Neuronal stem cell (in vitro differentiated cells): ENCODE data around the gene TP73.

Experiments
- DNase-seq: peaks from one replicate; pipeline ENCODE4 v3.0.0-alpha.2; 2013; ENCODE audit warnings: low spot score
- H2AFZ ChIP-seq: one replicate; pipeline ENCODE4 v1.6.1; 2013; ENCODE audit warnings: mild to moderate bottlenecking, low read length, inconsistent platforms
- H2AK5ac ChIP-seq: 2 replicates; pipeline ENCODE4 v1.6.1; 2013; ENCODE audit warnings: low read depth, mild to moderate bottlenecking, inconsistent platforms, low read length, moderate library complexity, mixed read lengths
- H2BK120ac ChIP-seq: 2 replicates; pipeline ENCODE4 v1.6.1; 2013; ENCODE audit warnings: low read depth, mild to moderate bottlenecking, inconsistent platforms, low read length, moderate library complexity, mixed read lengths
- H2BK12ac ChIP-seq: one replicate; pipeline ENCODE4 v1.6.1; 2013; ENCODE audit warnings: low read length, inconsistent platforms
- H2BK15ac ChIP-seq: 2 replicates; pipeline ENCODE4 v1.6.1; 2013; ENCODE audit warnings: mild to moderate bottlenecking, low read length, inconsistent platforms, mixed read lengths
- H2BK5ac ChIP-seq: one replicate; pipeline ENCODE4 v1.6.1; 2013; ENCODE audit warnings: inconsistent platforms, mild to moderate bottlenecking, low read length, moderate library complexity
- H3K14ac ChIP-seq: one replicate; pipeline ENCODE4 v1.6.1; 2013; ENCODE audit warnings: low read length, inconsistent platforms
- H3K18ac ChIP-seq: 2 replicates; pipeline ENCODE4 v1.6.1; 2013; ENCODE audit warnings: low read length, inconsistent platforms
- H3K23ac ChIP-seq: 2 replicates; pipeline ENCODE4 v1.6.1; 2013; ENCODE audit warnings: low read depth, mild to moderate bottlenecking, mixed read lengths, low read length, inconsistent platforms; ENCODE audit not compliant: poor library complexity
- H3K27ac ChIP-seq: replicated peaks from 3 replicates; pipeline ENCODE4 v1.5.1; 2013; ENCODE audit warnings: low read length, inconsistent platforms
- H3K27me3 ChIP-seq, 3 experiments: 2 replicates each; pipeline ENCODE4 v1.6.1; 2013; ENCODE audit warnings: low read length in 3 of 3, mild to moderate bottlenecking in 2 of 3, inconsistent platforms in 1 of 3, low read depth in 1 of 3, mixed read lengths in 1 of 3, moderate library complexity in 1 of 3; ENCODE audit not compliant: control insufficient read depth in 3 of 3, insufficient read depth in 3 of 3
- H3K36me3 ChIP-seq, 2 donors: replicated peaks in 1 of 2; 2 replicates each; pipeline ENCODE4 v1.6.1; 2013; ENCODE audit warnings: low read length in 2 of 2; ENCODE audit not compliant: control insufficient read depth in 2 of 2, insufficient read depth in 2 of 2
- H3K4ac ChIP-seq: 2 replicates; pipeline ENCODE4 v1.6.1; 2013; ENCODE audit warnings: inconsistent platforms, mild to moderate bottlenecking, low read length, moderate library complexity
- H3K4me1 ChIP-seq, 2 donors: 1 replicate in 1 of 2; 2 replicates in 1 of 2; pipeline ENCODE4 v1.6.1; 2013; ENCODE audit warnings: low read length in 2 of 2, low read depth in 1 of 2; ENCODE audit not compliant: control insufficient read depth in 2 of 2, insufficient read depth in 1 of 2
- H3K4me2 ChIP-seq: one replicate; pipeline ENCODE4 v1.6.1; 2013; ENCODE audit warnings: mild to moderate bottlenecking, low read length, inconsistent platforms; ENCODE audit not compliant: insufficient read depth, poor library complexity, severe bottlenecking
- H3K4me3 ChIP-seq, 2 donors: 2 replicates each; pipeline ENCODE4 v1.5.1; 2013; ENCODE audit warnings: low read length in 2 of 2, mild to moderate bottlenecking in 2 of 2, inconsistent platforms in 1 of 2, moderate library complexity in 1 of 2
- H3K79me1 ChIP-seq: one replicate; pipeline ENCODE4 v1.6.1; 2013; ENCODE audit warnings: low read depth, mild to moderate bottlenecking, inconsistent platforms, low read length, moderate library complexity
- H3K9ac ChIP-seq: one replicate; pipeline ENCODE4 v1.6.1; 2013; ENCODE audit warnings: mild to moderate bottlenecking, low read depth, low read length, inconsistent platforms; ENCODE audit not compliant: poor library complexity
- H3K9me3 ChIP-seq, 2 donors: replicated peaks in 1 of 2; 2 replicates each; pipeline versions ENCODE3 to v1.6.1; 2013; ENCODE audit warnings: low read length in 2 of 2, mild to moderate bottlenecking in 2 of 2, inconsistent platforms in 1 of 2, low read depth in 1 of 2, mixed read lengths in 1 of 2, moderate library complexity in 1 of 2; ENCODE audit not compliant: control insufficient read depth in 2 of 2, insufficient read depth in 1 of 2
- H4K8ac ChIP-seq: one replicate; pipeline ENCODE4 v1.6.1; 2013; ENCODE audit warnings: low read depth, mild to moderate bottlenecking, inconsistent platforms, low read length, moderate library complexity
- H4K91ac ChIP-seq: one replicate; pipeline ENCODE4 v1.6.1; 2013; ENCODE audit warnings: low read length, low read depth, mild to moderate bottlenecking, inconsistent platforms; ENCODE audit not compliant: poor library complexity
- WGBS, 2 donors: extraction: QIAGEN DNeasy Blood & Tissue Kit; methylation state at CpG; one replicate each; pipeline ENCODE4 v1.1.7; 2013; ENCODE audit warnings: missing lambda C conversion rate in 2 of 2, mixed read lengths in 1 of 2; ENCODE audit not compliant: insufficient read length in 2 of 2, insufficient replicate concordance in 1 of 2; ENCODE audit errors: extremely low coverage in 2 of 2; 5-methylcytosine and 5-hydroxymethylcytosine counted together

Gene TP73

DNA sequence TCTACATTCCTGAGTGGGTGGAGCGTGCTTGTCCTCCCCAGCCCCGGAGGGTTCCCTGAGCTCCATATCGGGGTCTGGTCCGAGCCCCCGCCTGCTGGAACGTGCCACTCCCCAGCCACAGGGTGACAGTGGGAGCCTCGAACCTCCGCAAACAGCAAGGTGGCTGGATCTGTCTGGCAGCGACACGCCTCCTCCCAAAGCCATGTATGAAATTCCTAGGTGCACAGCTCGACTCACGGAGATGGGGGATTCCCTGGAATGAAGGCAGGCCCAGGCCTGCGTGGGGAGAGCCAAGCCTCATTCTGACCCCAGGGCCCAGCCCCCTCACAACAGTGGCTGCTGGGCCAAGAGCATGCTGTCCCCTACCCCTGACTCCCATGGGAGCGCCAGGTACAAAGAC, 32.9 kb downstream of the TP73 start:
- Histone ChIP-seq H3K4ac (no peak overlapping the region), H3K27ac (no peak overlapping the region), H3K14ac (peak overlapping the region; percentile 56), H3K4me1 (peaks cover 4 to 17% of the 10 kb centered on the region in 2 donors), H3K23ac (peak overlapping the region; percentile 65), H2BK5ac (peak overlapping the region; percentile 16), H3K27me3 (peaks cover 0 to 75% (median 16%) of the 10 kb centered on the region in 3 experiments), H3K9ac (peak overlapping the region; percentile 81), H3K9me3 (no peaks in the 10 kb centered on the region), H3K18ac (peak overlapping the region; percentile 57), H2AK5ac (peak overlapping the region; percentile 92), H3K4me2 (no peak overlapping the region), H3K79me1 (peaks cover 2% of the 10 kb centered on the region), H4K8ac (no peak overlapping the region), H2BK15ac (peak overlapping the region; percentile 85), H4K91ac (no peak overlapping the region), H2BK120ac (no peak overlapping the region), H2AFZ (no peak overlapping the region), H3K4me3 (no peak overlapping the region), H2BK12ac (peak overlapping the region; percentile 81), H3K36me3 (no peaks in the 10 kb centered on the region)
- no peak for DNase-seq
- WGBS, 2 donors, result no CpG with 5 or more reads among the region's 14 CpGs

DNA sequence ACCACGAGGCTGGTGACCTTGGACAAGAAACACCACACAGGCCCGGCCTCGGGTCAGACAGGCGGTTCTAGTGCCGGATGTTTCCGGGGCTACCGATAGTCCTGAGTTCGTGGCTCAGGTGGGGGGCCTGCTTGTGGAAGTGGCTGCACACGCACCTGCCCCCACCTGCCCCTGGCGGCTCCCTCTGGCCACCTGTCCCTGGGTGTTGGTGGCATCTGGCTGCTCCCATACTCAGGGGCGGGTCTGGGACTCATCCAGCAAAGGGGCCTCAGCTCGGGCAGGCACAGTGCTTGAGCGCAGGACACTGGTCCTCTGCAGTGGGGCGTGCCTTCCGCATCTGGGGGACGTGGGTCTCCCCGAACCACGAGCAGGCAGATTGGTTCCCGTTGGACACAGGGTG, 33.6 kb downstream of the TP73 start:
- no peaks in the 10 kb centered on the region for H3K36me3 ChIP-seq
- peak overlapping the region; percentile 92 for H2AK5ac ChIP-seq
- no peak overlapping the region for H4K8ac ChIP-seq
- peak overlapping the region; percentile 66 for H3K9ac ChIP-seq
- peak overlapping the region; percentile 51 for H3K23ac ChIP-seq
- peaks cover 0 to 73% (median 16%) of the 10 kb centered on the region in 3 experiments for H3K27me3 ChIP-seq
- H3K4me3 ChIP-seq, result no peak overlapping the region
- H2BK12ac ChIP-seq, result peak overlapping the region; percentile 7
- no peak for DNase-seq
- peaks cover 2% of the 10 kb centered on the region for H3K79me1 ChIP-seq
- H3K27ac ChIP-seq, result no peak overlapping the region
- no peak overlapping the region for H3K14ac ChIP-seq
- H3K9me3 ChIP-seq, result no peaks in the 10 kb centered on the region
- H4K91ac ChIP-seq, result peak overlapping the region; percentile 9
- peak overlapping the region; percentile 16 for H2BK5ac ChIP-seq
- H3K4me2 ChIP-seq, result no peak overlapping the region
- H3K4ac ChIP-seq, result no peak overlapping the region
- no CpG with 5 or more reads among the region's 19 CpGs for WGBS, 2 donors
- H3K4me1 ChIP-seq, result peaks cover 8 to 14% of the 10 kb centered on the region in 2 donors
- H2BK120ac ChIP-seq, result no peak overlapping the region
- no peak overlapping the region for H2AFZ ChIP-seq
- peak overlapping the region; percentile 85 for H2BK15ac ChIP-seq
- H3K18ac ChIP-seq, result peak overlapping the region; percentile 2

DNA sequence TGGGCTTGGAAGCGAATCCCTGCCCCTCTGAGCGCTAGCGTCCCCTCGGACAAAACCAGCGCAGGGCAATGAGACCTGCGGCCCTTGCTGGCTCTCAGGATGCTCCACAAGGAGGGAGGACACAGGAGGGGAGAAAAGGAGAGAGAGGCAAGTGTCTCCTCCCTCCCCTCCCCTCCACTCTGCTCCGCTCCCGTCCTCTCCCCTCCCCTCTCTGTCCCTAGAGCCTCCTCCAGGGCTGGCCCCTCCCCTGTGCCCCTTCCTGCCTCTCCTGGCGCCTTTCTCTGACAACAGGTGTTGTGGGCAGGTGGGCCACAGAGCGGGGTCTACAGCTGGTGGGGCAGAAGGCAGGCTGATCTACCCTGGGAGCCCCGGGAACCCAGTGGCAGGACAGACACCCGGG, 35.2 kb downstream of the TP73 start:
- DNase-seq, result no peak
- H2AK5ac ChIP-seq, result peak overlapping the region; percentile 86
- no peak overlapping the region for H2BK5ac ChIP-seq
- no peak overlapping the region for H3K4ac ChIP-seq
- no peak overlapping the region for H2AFZ ChIP-seq
- no CpG with 5 or more reads among the region's 12 CpGs for WGBS, 2 donors
- H3K79me1 ChIP-seq, result no peaks in the 10 kb centered on the region
- H3K4me2 ChIP-seq, result no peak overlapping the region
- peak overlapping the region; percentile 70 for H2BK15ac ChIP-seq
- H3K14ac ChIP-seq, result peak overlapping the region; percentile 44
- H4K8ac ChIP-seq, result no peak overlapping the region
- H3K9me3 ChIP-seq, result no peaks in the 10 kb centered on the region
- H4K91ac ChIP-seq, result no peak overlapping the region
- H3K4me3 ChIP-seq, result no peak overlapping the region
- peaks cover 8 to 12% of the 10 kb centered on the region in 2 donors for H3K4me1 ChIP-seq
- no peak overlapping the region for H3K27ac ChIP-seq
- H2BK120ac ChIP-seq, result no peak overlapping the region
- H3K36me3 ChIP-seq, result no peaks in the 10 kb centered on the region
- peak overlapping the region; percentile 77 for H2BK12ac ChIP-seq
- no peak overlapping the region for H3K9ac ChIP-seq
- H3K23ac ChIP-seq, result no peak overlapping the region
- peak overlapping the region; percentile 60 for H3K18ac ChIP-seq
- H3K27me3 ChIP-seq, result peaks cover 0 to 78% (median 16%) of the 10 kb centered on the region in 3 experiments

DNA sequence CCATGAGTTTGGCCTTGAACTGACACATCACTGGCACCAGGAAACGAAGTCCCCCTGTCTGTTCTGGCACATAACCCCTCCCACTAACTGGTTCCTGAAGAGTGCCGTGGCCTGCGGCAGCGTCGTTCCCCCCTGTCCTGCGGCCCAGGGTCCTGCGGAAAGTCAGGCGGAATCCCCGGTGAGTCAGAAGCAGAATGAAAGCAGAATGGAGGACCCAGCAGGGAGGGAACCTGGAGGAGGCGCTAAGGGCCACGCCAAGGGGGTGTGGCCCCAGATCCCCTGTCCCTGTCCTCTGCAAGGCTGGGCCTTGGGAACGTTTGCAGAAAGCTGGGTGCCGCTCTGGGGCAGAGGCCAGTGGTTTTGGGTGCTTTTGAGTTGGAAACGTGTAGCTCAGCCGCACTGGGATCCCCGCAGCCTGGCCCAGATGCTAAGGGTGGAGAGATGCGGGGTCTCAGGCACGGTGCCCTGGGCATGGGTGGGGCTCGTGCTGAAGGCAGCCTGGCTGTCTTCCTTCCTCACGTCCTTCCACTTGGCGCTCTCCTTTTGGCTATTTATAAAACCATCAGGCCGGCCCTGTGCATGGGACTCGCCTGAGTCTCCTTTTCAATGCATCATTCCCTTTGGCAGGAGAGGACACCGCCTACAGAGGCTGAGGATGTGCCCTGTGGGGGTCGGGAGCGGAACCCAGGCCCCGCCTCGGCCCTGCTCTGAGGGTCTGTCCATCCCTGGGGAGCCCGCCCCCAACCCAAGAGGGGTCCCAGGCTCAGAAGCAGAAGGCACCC, 36.2 kb downstream of the TP73 start:
- H3K79me1 ChIP-seq, result no peaks in the 10 kb centered on the region

More for the DNA sequence above, 36.2 kb downstream of the TP73 start:
- Histone ChIP-seq H3K23ac (peak overlapping the region; percentile 43), H3K4me3 (peak overlapping the region in 1 of 2 donors; percentile 43), H3K4me1 (peaks cover 8 to 12% of the 10 kb centered on the region in 2 donors), H2AK5ac (peak overlapping the region; percentile 85), H2AFZ (no peak overlapping the region), H3K9ac (peak overlapping the region; percentile 60), H2BK15ac (no peak overlapping the region), H2BK5ac (no peak overlapping the region), H4K8ac (no peak overlapping the region), H3K27me3 (peaks cover 0 to 67% (median 16%) of the 10 kb centered on the region in 3 experiments), H3K14ac (peak overlapping the region; percentile 67), H3K18ac (peak overlapping the region; percentile 80), H3K36me3 (no peaks in the 10 kb centered on the region), H3K27ac (no peak overlapping the region), H4K91ac (no peak overlapping the region), H3K9me3 (no peaks in the 10 kb centered on the region), H3K4me2 (no peak overlapping the region), H3K4ac (no peak overlapping the region), H2BK12ac (no peak overlapping the region), H2BK120ac (no peak overlapping the region)
- WGBS, 2 donors, result no CpG with 5 or more reads among the region's 29 CpGs
- no peak for DNase-seq
